CD4-positive, alpha-beta T cell treated with Interferon alpha-2 for 1 hour (primary cell): Measurements from ENCODE around the gene SRPRA.
A peak's percentile ranks its signal among the peaks of the same experiment; 100 is the strongest.
"Not testable (repeated sequence)": the region's sequence is repeated elsewhere in the genome, so short reads cannot be mapped to it uniquely, and the experiment has no call there.

Experiments
- DNase-seq, 2 donors: peaks; one replicate each; pipeline ENCODE4 v3.0.0-alpha.2; 2020 to 2022

SRPRA gene

GRCh38 chr11:126268708-126269579, at the start of gene SRPRA, which contains the start of gene FOXRED1:
Gene SRPRA (minus strand): TSS chr11:126268895. CDS start chr11:126268804, 91 bp downstream.
Gene FOXRED1 (plus strand): TSS chr11:126269154. CDS start chr11:126269207, 53 bp downstream.
- DNase-seq: peak; percentile 99 to 100

DNA sequence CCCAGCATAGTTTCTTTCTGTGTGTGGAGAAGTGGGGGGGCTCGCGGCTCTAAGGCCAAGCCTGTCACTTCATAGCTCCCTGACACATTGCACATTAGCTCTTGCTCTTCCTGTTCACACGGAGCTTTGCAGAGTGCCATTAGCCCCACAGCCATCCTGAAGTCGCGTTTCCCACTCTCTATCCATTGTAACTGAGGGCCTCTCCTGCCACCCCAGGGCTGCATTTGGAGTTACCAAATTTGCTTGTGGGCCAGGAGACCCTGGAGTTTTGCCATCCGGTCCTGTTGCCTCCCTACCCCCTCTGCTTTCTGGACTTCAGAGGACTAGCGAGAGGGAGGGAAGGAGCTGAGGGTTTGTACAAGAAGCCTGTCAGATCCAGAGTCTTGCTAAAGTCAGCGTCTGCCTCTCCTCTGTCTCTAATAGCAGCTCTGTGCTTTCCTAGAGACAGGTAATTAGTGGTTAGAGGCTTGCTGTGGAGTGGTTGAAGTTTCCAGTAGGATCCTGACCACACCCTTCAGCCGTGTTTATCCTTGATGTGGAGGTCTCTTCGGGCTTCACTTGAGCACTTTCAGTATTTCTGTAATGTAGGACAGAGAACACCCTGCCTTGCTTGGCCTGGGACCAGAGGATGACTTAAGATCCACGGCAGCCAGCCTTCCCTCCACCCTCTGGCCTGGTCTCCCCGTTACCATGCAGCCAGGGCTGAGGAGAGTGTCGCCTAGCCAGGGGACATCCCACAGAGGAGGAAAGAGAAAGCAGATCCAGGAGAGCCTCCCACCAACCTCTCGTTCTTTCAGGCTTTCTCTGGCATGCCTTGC, 49.3 kb upstream of the SRPRA start:
- DNase-seq: peak in 1 of 2 donors; percentile 18

- DNase-seq: no peak
These were observed 48.7 kb upstream of the SRPRA start for GRCh38 chr11:126317432-126317755.

- DNase-seq: no peak
These were observed 45.1 kb upstream of the SRPRA start for GRCh38 chr11:126313826-126314225.

DNA sequence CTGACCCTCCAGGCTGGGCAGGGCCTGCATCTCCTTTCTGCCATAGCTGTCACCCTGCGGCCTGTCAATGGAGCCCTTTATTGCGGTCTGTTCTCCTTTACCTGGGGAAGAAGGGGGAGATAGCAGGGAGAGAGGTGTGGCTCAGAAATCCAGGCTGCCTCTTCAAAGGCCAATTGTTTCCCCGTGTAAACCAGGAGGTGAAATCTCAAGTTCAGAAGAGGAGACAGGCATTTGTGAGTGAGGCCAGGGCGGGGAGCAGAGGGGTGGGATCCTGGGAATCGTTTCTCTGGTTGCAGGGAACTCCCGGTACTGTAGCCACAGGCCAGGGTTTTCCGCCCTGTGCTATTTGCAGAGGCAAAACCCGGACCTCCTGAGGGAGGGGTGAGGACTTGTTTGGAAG, 44.3 kb upstream of the SRPRA start:
- no peak for DNase-seq

- DNase-seq: peak in 1 of 2 donors; percentile 43
These were observed 43.0 kb upstream of the SRPRA start for GRCh38 chr11:126311401-126312291.

GRCh38 chr11:126310992-126311310, 42.3 kb upstream of the SRPRA start:
- no peak for DNase-seq

DNA sequence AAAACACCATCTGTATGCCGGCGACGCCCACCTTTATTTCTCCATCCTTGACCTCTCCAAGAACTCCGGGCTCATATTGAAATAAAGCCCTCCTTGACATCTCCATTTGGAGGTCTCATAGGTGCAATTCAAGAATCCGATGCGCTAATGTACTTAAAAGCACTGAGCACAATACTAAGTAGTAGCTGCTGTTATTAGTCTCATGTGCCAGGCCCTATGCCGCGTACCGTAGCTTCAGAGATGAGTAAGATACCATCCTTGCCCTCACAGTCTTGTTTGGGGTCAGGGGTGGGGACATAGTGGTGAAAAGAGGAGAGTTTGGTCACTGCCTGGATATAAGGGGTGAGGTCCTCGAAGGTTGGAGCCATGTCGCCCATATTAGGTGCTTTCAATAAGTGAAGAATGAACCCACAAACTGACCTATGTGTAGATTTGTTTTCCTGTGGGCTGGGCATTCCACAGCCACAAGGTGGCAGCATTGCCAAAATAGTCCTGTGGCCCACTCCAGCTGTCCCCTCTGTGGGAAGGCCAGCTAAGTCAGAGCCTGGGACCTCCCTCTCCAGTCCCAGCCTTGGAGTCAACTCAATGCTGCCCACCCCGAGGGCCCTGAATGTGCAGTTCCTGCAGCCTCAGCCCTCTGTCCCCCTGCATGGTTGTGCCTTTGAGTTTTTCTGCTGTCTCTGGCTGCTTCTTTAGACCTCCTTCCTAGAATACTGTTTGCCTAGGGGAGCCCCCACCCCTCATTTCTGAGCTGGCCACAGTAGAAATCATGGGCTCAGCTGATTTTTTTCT, 41.7 kb upstream of the SRPRA start:
- DNase-seq: peak; percentile 57 to 68

DNA sequence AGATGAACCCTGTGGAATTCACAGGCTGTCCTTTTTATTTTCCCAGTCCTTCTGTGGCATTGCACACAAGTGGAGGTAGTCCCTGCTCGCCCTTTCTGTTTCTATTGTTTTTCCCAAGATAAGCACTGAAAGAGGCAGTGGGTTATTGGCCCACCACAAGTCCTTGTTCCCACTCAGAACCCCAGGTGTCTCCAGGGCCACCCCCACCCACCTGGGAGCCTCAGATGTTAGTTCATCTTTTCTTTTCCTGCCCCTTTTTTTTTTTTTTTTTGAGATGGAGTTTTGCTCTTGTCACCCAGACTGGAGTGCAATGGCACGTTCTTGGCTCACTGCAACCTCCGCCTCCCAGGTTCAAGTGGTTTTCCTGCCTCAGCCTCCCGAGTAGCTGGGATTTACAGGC, 40.1 kb upstream of the SRPRA start:
- not testable (repeated sequence) for DNase-seq

- no peak for DNase-seq
These were observed 39.6 kb upstream of the SRPRA start for GRCh38 chr11:126308271-126308671.

DNA sequence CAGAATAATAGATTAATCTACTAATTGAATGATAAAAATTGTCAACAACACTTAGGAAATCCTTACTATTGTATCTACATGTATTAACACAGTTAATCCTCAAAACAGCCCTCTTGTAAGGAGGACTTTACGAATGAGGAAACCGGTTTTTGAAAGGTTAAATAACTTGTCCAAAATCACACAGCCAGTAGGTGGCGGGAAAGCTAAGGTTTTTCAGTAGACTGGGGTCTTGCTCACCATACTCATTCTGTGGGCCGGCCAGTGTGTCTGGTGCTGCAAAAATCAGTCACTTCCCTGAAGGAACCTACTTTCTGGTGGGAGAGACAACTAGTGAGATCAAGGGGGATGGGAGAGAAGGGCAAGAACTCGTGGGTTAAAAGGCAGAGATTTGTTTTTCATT, 39.0 kb upstream of the SRPRA start:
- DNase-seq: no peak

- peak in 1 of 2 donors; percentile 30 for DNase-seq
These were observed 37.0 kb upstream of the SRPRA start for GRCh38 chr11:126305699-126306098.

GRCh38 chr11:126304457-126305075, 35.9 kb upstream of the SRPRA start:
- peak in 1 of 2 donors; percentile 36 for DNase-seq

DNA sequence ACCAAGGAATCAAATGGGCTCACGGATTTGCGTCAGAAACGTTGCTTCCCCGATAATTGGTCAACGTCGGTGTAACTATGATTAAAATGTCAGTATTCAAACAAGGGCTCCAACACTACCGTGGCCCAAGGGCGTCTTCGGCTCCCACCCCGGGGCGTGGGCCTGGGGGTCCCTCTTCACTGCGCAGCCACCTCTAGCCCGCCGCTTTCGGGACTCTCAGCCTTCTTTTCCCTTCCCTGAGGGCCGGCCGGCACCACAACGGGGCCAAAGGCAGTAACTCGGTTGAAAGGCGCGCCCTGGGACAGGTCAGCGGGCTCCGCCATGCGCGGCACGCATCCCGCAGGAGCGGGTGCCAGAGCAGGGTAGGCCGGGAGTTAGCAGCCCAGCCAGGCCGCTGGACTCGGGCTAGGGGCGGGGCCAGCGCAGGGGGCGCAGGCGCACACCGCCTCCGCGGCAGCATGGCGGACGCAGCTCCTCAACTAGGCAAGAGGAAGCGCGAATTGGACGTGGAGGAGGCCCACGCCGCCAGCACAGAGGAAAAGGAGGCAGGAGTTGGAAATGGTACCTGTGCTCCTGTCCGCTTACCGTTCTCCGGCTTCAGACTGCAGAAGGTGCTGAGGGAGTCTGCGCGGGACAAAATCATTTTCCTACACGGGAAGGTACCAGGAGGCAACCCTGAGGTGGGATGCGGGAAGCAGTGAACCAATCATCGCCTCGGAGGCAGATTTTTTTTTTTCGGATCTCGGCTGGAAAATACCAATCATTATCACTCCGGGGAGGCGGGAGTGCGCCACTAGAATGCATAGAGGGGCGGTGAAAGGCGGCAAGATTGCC, 35.1 kb upstream of the SRPRA start, which contains the start of gene DCPS:
Gene DCPS (plus strand): TSS at position 438 of the 834 bp plus-strand sequence. CDS start 21 bp downstream, at position 459.
- DNase-seq: peak; percentile 86 to 89

GRCh38 chr11:126297004-126297403, 28.3 kb upstream of the SRPRA start:
- DNase-seq: no peak

DNA sequence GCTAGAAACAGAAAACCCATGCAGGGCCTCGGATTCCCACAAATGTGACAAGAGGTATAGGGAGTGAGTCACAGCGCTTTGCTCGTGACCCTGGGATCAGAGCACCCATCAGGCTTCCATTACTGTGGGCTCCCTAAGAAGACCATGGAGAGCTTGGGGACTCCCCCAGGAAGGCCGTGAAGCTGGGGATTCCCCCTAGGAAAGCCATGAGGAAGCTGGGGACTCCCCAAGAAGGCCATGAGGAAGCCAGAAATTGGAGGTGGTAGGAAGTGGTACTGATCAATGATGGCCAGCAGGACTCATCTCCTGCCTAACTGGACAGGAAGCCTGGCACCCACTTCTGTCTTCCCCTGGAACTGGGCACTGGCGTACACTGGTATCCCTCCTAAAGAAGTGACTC, 25.0 kb upstream of the SRPRA start:
- DNase-seq: no peak

GRCh38 chr11:126290887-126291286, 22.2 kb upstream of the SRPRA start:
- DNase-seq: no peak

DNA sequence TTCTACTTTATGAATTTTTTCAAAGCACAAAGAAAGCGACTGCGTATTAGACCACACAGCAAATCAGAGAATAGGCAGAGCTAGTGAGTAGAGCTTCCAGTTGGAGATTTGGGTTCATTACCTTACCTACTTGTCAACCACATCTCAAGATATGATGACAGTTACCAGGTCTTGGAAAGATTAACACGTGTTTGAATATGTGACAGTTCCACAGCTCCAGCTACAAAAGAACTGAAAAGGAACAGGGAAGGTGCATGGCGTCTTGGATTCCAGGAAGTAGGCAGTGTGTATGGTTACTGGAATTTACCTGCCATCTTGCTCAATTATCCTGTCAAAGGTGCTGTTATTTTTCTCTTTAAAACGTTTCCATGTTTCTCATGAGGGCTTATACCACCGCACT, 19.5 kb upstream of the SRPRA start:
- DNase-seq: no peak

- peak; percentile 73 to 82 for DNase-seq
These were observed 16.1 kb upstream of the SRPRA start for GRCh38 chr11:126284829-126285228.
